RWPE1 (cell line): Measurements from ENCODE around the gene MYO10.

ENCODE experiments used
- CTCF ChIA-PET: fragments of 350-600 bp; sonication (Branson Sonifier 250); formaldehyde crosslinking; extraction: SDS; loops from one replicate; lab custom pipeline; 2021; lab: Yijun Ruan, JAX
- POLR2A ChIA-PET: fragments of 400-600 bp; formaldehyde crosslinking; extraction: SDS; loops from one replicate; lab custom pipeline; 2020; ENCODE audit warnings: antibody characterized with exemption; ENCODE audit not compliant: low non-redundant PET; lab: Yijun Ruan, JAX
- DNase-seq: peaks from one replicate; pipeline ENCODE4 v3.0.0; 2012; ENCODE audit warnings: low spot score
- H3K27ac ChIP-seq: fragments of 450-650 bp; 2 replicates; pipeline ENCODE4 v1.5.1; 2017
- CTCF ChIP-seq: fragments of 450-650 bp; conservative IDR thresholded peaks from 2 replicates; pipeline ENCODE4 v1.5.1; 2017; ENCODE audit warnings: low read depth, mild to moderate bottlenecking

The MYO10 gene

GRCh38 chr5:16733331-16734006 lies 202.6 kb downstream of the MYO10 start:
- TF ChIP-seq CTCF, result no peak
- no peak overlapping the region for H3K27ac ChIP-seq
- CTCF ChIA-PET, result no interaction called here
- POLR2A ChIA-PET, result no interaction called here
- no peak for DNase-seq

GRCh38 chr5:16732356-16732755 lies 203.7 kb downstream of the MYO10 start:
- no peak for TF ChIP-seq CTCF
- H3K27ac ChIP-seq, result no peak overlapping the region
- DNase-seq, result no peak
- ChIA-PET POLR2A (no interaction called here), CTCF (no interaction called here)

- TF ChIP-seq CTCF, result no peak
- H3K27ac ChIP-seq, result 0 out of 2 replicates have a peak overlapping the region, but pooled peaks have one; percentile 18
- CTCF ChIA-PET, result no interaction called here
- POLR2A ChIA-PET, result interaction anchor here (0.7 kb wide), 1 partner anchor 36 kb away, joined by 9 read pairs; no protein-coding TSS in a partner anchor
- DNase-seq, result no peak
Observed at GRCh38 chr5:16727755-16728325, 208.2 kb downstream of the MYO10 start.

GRCh38 chr5:16726538-16726946 lies 209.5 kb downstream of the MYO10 start:
- H3K27ac ChIP-seq, result no peak overlapping the region
- TF ChIP-seq CTCF, result no peak
- DNase-seq, result no peak
- ChIA-PET CTCF (no interaction called here), POLR2A (no interaction called here)

GRCh38 chr5:16725575-16725974 lies 210.5 kb downstream of the MYO10 start:
- no peak for TF ChIP-seq CTCF
- DNase-seq, result no peak
- POLR2A ChIA-PET, result interaction anchor here (0.6 kb wide), 1 partner anchor 181 kb away, joined by 7 read pairs; no protein-coding TSS in a partner anchor
- H3K27ac ChIP-seq, result no peak overlapping the region
- CTCF ChIA-PET, result no interaction called here

GRCh38 chr5:16723821-16724220 lies 212.3 kb downstream of the MYO10 start:
- ChIA-PET POLR2A (no interaction called here), CTCF (no interaction called here)
- no peak for DNase-seq
- no peak for TF ChIP-seq CTCF
- H3K27ac ChIP-seq, result no peak overlapping the region
